GM21423 (cell line): ENCODE measurements around the gene MAFB.

Experiments used
- ATAC-seq: cut with Tn5 transposase; IDR thresholded peaks from one replicate; pipeline ENCODE4 v1.9.1; 2021; ENCODE audit warnings: mild to moderate bottlenecking, moderate library complexity; ENCODE audit not compliant: unreplicated experiment

The MAFB gene

GRCh38 chr20:40682104-40682981, 6.7 kb downstream of the MAFB start:
- ATAC-seq = no peak

DNA sequence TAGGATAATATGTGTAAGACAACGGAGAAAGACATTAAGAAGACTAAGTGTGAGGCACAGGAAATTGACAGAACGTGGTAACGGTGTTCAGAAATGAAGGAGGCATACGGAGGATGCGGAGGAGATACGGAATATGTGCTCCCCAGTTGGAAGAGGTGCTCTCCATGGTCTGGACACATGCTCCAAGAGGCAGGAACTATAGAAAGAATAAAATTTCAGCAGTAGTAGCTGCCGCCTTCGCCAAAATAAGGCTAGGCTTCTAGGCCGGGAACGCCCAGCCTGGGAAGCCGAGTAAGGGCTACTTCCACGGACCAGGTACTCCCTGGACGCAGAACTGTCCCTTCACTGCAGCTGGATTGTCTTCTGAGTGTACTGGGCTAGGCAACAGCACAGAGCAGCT, 7.4 kb downstream of the MAFB start:
- no peak for ATAC-seq

DNA sequence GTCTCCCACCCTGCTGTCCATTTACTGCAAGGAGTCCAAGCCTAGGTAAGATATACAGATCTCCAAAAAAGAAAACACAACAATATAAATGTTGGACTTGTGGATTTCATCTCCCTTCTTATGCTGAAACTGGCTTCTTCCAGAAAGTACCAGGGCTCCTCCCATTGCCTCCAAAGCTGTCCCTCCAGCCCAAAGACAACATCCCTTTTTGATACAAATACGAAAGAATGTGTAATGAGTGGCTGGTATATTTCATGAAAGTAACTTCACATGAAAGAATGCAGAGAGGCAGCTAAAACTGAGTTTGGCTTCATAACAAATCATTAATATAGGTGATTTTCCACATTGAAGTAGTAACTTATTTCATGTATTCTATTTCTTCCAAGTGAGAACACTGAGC, 7.9 kb downstream of the MAFB start:
- ATAC-seq = no peak

- peak; percentile 84 for ATAC-seq
Measured at GRCh38 chr20:40680161-40680959, 8.7 kb downstream of the MAFB start.

DNA sequence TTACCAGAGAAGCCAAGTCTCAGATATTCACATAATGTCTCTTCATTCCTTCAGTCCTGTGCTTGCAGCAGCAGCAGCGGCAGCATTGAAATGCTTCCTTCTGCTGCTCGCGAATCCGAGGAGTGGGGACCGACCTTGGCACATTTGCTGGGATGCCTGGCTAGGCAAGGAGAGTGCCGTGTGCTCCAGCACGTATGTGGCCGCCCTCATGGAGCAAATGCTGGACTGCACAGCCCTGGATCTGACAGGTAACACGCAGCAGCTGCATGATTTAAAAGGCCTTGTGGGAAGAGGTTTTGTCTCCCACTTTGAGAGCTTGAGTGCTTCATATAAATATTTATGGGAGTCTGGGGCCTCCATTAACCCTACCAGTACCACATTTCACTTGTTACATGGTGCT, 9.9 kb downstream of the MAFB start:
- ATAC-seq = no peak

DNA sequence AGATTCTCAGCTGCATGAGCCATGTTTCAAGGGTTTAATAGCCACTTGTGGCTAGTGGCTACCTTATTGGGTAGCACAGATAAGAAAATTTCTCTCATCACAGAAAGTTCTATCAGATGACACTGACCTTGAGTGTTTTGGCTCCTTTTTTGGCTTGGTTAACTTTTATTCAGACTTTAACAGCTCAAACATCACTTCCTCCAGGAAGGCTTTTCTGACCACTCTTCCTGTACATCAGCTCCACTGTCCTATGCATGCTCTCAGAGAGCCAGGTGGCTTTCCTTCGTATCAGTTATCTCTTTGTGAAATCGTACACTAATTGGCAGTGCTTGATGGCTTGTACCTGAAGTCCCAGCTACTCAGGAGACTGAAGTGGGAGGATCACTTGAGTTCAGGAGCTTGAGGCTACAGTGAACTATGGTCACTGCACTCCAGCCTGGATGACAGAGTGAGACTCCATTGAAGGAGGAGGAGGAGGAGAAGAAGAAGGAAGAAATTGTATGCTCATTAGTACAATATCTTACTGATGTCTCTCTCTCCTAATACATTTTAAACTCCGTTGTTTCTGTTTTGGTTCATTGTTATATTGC, 10.7 kb downstream of the MAFB start:
- no peak for ATAC-seq

GRCh38 chr20:40677343-40677924, 11.6 kb downstream of the MAFB start:
- no peak for ATAC-seq

DNA sequence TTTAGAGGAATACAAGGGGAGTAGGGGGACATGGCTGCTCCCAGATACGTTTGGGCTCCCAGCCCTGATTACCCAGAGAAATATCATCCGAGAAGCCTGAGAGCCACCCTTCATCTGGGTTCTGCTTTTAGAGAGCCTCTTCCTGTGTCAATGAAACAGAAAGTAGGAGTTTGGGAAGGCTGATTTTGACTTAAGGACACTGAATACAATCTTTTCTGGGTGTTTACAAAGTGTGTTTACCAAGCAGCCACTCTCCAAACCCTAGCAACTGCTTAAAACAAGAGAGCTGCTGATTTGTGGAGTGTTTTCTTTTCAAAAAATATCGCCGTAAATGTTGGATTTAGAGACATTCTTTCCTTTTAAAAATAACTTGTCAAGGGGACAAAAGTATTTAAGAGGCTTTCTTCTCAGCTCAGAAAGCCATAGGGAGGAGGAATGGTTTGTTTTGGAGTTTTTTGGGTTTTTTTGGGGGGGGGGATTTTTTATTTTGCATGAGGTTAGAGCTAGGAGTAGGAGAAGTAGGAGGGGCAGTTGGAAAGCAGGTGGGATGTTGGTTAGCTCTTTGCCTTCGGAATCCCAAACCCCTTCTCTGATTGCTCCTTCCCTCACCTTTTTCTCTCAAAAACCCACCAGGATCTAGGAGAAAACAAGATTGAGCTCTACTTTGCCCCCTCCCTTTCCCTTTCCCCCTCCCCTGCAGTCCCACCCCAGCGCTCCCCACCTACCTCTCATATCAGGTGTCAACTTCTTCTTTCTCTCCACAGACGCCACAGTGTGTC, 12.4 kb downstream of the MAFB start:
- no peak for ATAC-seq

- no peak for ATAC-seq
Measured at GRCh38 chr20:40675599-40676221, 13.3 kb downstream of the MAFB start.

DNA sequence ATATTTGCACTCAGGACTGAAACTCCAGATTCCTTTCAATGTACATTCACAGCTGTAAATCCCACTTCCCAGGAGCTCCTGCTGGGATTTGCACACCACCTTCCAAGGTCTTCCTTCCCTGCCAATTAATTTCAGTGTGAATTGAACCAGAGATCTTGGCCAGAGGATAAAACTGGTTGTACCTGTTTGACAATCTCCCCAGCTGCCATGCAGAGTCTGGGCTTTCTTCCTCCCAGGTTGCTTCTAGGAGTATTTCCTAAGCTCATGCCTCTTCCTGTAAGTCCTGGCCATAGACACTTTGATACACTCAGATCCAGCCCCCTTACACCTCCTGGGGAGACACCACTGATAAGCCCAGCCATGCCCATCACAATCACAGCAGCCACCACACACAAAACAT, 15.6 kb downstream of the MAFB start:
- no peak for ATAC-seq

- ATAC-seq = no peak
Measured at GRCh38 chr20:40672095-40672494, 16.9 kb downstream of the MAFB start.

DNA sequence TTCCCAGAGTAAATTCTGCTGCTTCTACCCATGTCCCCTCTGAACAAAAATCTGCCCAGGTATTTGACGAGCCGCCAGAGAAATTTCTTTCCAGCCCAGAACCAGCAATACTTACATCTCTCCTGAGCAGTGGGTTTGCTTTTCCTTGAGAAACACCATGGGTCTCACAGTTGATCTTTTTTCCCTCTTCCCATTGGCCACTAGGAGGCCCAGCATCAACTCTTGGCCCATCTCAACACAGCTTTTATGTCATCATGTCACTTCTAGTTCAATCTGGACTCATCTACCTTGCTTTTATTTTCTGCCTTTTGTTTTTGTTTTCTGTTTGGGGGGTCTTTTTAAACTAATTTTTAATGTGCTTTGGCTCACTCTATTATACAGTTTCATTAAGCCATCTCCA, 18.8 kb downstream of the MAFB start:
- ATAC-seq = no peak

- ATAC-seq = no peak
Measured at GRCh38 chr20:40669692-40670091, 19.3 kb downstream of the MAFB start.

DNA sequence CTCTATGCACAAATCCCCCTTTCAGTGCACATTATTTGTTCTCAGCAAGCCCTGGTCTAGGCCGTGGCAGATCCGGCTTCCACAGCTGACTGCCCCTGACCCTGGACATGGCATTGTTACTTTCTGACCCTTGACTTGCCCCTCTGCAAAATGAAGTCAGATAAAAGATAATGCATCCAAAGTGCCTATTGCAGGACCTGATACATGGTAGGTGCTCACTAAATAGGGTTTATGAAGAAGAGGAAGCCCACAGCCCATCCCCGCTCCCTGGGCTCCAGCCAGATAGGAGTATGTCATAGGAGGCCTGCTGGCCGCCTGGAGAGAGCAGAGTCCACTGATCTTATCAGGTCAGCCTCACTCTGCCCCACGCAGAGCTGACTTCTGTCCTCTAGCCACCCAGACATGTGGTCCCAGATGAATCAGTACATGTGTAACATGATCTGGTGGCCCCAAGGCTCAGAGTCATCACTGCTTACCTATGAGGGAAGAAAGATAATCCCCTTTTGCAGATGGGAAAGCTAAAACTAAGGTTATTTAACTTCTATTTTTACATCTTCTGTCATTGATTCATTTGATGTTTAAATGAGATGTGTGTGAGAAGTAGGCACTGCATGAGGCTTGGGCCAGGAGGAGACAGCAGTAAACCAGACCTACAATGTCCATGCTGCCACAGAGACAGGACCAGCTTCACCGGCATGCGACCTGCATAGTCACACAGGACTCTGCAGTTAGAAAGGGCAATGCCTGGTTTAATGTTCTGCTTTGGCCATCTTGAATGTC, 20.4 kb downstream of the MAFB start:
- ATAC-seq = no peak

GRCh38 chr20:40667503-40667902, 21.5 kb downstream of the MAFB start:
- ATAC-seq = no peak

GRCh38 chr20:40666336-40666735, 22.7 kb downstream of the MAFB start:
- no peak for ATAC-seq

GRCh38 chr20:40664891-40665290, 24.1 kb downstream of the MAFB start:
- no peak for ATAC-seq

DNA sequence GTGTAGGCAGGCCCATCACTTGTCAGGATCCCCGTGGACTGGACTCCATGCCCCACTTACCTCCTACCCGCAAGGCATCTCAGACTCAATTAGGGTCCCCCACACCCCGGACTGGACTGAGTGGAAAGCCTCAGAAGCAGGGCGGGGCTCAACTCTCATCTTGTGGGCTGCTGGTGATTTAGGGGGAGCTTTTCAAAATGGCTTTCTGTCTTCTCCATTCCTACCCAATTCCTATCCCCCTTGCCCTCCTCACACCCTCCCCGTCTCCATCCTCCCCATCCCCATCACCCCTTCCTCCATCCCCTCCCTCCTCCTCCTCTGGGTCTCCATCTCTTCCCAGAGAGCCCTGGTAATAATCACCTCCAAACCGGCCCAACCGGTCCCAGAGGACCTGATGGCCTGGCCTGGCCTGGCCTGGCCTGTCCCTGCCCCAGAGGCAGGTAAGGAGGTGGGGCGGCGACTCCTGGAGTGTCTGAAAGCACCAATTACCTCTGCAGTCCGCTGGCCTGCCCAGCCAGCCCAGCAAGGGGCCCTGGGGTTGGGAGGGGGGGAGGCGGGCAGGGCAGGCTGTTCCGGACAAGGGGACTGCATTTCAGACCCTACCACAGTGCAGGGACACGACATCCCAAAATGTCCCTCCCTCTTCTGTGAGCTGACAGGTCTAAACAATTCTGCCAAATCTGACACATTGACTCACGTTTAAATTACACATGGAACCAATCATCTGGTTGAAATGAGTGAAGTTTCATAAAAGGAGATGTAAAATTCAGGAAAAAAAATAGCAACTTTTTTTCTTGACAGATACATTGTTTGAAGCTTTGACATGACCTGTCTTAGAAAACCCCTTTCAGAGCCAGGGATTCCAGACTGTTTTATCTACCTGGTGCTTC, 24.8 kb downstream of the MAFB start:
- no peak for ATAC-seq
